Iris pigment epithelial cell (primary cell): ENCODE data around the gene GPR171.

Source experiments
- DNase-seq: peaks from one replicate; pipeline ENCODE4 v3.0.0-alpha.2; 2011; ENCODE audit warnings: low read depth

Gene GPR171

DNA sequence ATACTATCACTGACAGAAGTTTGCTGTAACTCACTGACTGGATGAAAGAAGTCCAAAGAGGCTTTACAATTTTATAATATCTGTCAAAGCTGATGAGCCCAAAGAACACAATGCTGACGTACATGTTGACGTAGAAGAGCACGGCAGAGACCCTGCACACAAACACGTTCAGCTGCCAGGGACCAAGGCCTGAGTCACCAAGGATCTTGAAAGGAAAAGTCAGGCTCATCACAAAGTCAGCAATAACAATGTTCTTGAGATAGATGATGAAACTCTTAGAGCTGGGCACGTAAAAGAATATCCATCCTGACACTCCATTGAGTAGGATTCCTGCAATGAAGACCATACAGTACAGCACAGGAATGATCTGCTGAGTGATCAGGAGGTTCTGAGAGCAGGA lies 10.9 kb upstream of the GPR171 start:
- DNase-seq, result peak; percentile 91

DNA sequence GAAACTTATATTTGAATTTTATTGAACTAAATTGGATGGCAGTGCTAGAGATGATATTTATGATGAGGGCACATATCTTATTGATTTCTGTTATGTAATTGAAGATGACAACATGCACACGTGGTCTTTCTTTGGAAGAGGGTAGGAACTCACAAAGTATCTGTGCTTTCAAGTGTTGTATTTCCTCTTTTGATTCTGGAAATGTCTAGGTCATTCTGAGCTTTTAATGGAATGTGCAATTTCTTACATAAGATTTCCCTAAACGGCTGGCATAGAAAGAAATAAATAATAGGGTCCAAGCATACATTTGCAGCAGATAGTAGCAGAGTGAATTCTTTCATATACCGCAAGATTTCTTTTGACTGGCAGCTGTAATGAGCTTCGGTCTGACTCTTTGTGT lies 10.1 kb upstream of the GPR171 start:
- DNase-seq, result no peak

DNA sequence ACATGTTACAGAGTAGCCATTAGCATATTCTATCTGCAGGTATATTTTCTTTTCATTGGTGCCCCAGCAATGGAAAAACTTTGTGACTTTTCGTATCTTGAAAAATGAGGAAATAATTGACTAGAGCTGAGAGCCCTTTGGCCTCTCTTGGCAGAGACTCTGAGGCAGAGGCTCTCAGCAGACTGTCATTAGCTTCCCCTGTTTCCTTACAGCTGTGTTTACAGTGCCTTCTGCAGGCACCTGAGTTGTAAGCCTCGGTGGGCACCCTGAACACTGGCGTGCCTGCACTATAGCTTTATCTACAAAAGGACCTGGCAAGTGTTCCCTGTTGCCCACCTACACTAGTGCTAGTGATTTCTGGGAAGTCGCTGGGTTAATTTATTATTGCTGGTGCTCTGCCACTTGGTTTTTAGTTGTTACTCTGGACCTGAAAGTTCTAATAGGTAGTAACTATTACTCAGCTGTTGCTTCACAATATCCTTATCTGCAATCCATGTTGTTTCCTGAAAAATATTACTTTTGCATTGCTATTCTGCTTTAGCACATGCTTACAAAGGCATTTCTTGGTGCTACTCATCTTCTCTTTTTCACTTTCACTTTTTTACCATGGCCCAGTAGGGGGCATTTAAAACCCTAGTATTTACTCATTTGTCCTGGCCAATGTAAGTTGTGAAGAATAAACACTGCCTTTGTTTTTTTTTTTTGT lies 7.8 kb upstream of the GPR171 start:
- DNase-seq, result peak; percentile 53

DNA sequence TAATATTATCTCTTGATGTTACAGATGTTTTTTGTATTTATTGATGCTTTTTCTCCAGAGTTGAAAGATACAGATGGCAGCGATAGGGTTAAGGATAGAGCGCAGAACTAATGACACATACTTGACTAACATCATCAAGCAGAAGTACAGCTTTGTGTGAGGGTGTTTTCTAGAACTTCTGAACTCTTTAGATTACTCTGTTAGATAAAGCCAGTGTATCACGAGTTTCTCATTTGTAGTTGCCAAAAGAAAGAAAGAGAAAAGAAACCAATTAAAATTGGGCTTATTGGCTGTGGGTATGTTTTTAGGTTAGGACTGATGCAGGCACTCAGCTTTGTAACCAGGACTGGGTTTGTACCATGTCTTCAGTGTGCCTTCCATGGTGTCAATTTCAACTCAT lies 6.6 kb upstream of the GPR171 start:
- DNase-seq, result no peak

DNA sequence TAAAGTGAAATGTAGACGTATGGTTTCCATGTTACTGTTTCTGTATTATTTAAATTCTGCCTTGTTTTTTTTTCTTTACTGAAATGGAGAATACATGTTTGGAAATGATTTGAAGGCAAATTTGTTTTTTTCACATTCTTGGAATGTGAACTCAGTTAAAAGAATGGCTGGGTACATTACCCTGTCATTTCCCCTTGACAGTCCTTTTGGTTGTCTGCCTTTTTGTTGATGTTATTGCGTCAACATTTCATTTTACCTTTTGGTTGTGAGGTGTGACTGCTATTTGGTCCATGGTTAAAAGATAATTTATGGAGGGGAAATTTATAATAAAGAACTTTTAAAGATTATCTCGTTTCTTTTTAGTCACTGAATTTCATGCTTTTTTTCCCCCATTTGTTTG lies 3.2 kb upstream of the GPR171 start:
- DNase-seq, result no peak

DNA sequence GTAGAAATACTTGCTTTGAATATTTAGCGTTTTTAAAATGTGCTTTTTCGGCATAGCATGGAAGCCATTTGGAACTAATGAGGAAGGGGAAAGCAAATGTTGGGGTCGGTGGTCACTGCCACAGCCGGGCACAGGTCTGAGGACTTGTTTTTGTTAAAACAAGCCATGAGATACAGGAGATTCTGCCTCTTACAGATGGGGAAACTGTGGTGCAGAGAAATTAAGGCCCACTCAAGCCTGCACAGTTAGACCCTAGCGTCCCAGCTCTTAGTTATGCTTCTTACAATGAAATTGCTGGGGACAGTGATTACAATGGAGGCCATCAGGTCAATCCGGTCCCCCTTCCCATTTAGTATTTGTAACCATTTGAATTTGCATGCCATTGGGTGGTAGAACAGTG lies 2.5 kb upstream of the GPR171 start:
- DNase-seq, result no peak

DNA sequence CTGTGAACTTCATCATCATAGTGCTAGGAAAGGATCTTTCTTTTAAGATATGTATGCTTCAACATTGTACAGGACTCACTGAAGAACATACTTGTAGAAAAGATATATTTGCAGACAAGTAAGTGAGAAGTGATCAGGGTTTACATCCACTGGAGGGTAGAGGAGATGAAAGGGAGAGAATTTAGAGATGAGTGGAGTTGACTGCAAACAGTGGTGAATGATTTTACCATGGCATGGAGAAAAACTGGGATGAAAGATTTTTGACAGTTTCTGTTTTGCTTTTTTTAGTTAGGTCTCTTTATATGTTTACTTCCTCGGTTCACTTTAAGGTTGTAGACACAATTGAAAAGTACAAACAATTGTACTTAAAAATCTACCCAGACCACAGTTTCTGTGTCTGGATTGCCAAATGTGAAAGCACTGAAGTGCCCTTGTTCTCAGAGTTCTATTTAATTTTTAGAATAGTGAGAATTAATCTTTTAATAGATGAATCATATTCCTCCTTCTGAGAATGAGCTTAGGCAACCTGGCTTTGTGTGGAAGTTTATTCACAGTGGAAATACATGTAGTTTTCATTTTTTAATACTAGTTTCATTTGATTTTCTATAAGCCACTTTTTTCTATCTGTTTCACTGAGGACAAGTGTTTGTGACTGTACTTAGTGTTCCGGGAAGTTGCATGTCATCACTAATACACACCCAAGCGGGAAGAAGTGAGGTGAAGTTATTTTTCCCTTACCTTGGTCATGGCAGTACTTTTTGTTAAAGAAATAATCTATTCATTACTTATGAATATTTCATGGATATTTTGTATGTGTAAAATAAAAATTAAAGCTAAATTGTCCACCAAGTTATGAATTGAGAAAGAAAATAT lies 1.8 kb upstream of the GPR171 start:
- DNase-seq, result no peak

DNA sequence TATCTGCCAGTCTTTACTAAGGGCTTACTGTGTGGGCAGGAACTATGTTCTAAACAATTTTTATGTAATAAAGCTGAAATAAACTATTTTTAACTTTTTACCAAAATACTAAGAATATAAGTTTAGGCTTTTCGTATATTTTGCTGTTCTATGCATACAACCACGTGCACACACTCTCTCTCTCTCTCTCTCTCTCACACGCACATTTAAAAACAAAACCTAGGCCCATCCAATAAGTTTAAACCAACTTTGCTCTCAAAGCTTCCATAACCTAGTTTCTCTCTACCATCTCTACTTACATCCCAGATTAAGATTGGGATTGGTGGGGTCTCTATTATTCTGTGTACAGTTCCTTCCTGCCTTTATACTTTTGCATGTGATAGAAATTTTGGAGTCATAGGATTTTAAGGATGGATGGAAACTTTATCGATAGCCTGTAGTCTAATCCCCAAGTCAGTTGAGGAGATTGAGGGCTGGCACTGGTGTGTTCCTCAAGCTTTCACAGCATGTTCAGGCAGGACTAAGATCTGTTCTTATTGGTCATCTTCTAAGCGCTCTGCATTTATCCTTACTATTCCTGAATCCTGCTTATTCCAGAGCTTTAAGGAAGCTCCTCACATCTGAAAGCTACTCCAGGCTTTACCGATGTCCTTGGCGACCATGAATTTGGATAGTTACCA lies 1.8 kb downstream of the GPR171 start:
- DNase-seq, result no peak

DNA sequence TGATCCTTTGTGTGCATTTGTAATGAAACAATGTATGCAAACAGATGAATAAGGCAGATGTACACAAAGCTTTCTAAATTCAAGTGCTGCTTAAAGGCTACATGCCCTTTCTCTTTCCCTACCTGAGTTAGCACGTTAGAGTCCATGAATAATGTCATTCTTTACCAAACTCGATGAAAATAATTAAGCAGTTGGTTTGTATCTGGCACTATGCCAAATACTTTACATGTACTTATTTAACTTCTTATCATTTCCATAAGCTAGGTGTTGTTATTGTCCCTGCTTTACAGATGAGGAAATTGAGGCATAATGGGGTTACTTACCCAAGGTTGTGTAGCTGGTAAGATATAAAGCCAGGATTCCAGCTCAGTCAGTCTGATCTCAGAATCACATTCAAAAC lies 2.4 kb downstream of the GPR171 start:
- no peak for DNase-seq

DNA sequence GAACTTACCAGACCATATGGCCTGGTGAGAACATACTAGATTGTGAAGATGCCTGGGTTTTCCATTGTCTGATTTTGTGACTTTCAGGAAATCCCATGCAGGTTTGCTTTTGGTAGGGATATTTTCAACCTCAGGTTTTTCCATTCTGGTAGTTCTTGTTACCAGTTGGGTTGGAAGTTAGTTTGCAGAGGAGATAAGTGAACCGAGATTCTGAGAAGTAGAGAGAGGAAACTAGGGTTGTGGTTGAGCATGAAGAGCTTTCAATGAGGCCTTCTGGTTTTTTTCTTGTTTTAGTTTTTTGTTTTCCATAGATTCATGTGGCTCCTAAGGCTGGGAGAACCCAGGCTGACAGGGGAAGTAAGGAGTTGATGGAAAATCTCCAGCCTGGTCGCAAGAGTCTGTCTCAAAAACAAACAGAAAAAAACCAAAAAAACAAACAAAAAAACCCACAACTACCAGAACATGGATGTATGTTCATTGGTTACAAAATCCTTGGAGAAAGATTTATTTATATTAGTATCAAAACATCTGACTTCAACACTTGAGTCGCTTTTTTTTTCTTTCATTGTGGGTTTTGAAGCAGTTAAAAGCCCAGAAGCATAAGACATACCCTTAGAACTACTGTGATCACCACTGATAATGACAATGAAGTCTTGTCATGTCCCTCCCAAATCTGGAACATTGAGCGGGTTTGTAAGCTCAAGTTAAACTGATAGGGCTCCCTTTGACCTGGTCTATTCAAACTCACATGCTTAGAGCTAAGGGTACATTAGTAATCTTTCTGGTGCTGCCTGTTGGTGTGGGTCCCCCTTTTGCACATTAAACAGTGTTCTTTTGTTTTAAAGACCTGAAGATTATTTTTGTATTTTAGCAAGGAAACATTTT lies 3.2 kb downstream of the GPR171 start:
- DNase-seq, result no peak

DNA sequence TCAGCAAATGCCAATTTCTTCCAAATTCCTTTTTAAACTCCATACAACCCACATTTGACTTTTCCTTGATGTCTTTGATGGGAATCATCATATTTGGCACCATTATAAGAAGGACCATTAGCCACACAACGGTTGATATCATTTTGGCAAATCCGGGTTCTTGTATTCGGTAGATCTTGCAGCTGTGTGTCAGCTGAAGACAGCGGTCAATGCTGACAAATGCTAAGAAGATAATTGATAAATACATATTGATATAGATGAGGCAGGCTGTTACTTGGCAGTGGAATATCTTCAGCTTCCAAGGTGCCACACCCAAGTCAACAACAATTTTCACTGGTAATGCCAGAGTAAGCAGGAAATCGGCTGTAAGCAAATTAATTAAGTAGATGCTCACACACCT lies 4.2 kb downstream of the GPR171 start:
- DNase-seq, result no peak

DNA sequence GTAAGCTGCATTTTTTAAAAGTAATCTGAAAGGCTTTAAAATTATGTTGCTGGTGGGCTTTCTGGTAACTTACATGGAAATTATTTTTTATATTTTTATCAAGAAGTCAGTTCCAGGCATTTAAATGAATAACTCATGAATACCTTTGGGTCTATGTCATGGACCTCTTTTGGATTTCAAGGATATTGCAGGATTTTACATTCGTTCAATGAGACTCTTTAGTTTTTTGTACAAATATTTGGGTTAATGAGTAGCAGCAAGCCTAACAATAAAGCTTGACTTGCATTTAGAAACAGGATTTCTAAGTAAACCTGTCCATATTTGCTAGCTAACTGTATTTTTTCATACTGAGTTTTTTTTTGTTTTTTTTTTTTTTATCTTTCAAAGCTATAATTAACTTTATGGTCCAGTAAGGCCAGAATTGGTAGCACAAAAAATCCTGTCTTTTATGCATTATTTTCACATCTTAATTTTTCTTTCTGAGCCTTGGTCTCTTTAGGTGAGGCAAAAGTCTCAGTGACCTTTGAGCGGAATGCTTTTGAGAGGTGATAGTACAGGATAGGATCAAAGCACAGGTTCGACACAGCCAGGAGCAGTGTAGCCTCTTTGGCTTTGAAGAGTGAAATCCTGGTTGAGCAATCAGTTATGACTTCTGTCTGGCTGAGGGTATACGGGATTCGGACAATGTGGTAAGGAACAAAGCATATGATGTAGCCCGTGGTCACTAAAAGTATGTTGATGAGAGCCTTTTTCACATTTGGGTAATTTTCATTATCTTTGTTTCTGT lies 4.8 kb downstream of the GPR171 start:
- DNase-seq, result peak; percentile 28

DNA sequence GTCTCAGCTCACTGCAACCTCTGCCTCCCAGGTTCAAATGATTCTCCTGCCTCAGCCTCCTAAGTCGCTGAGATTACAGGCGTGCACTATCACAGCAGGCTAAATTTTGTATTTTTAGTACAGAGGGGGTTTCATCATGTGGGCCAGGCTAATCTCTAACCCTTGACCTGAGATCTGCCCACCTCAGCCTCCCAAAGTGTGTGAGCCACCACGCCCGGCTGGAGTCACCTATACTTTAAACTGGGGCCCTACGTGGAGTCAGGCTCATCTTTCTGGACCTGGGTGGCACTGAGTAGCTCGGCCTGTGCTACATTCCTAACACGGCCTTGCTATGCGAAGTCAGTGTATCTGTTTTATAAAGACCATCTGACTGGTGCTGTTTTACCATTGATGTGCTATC lies 5.8 kb downstream of the GPR171 start:
- DNase-seq, result no peak

DNA sequence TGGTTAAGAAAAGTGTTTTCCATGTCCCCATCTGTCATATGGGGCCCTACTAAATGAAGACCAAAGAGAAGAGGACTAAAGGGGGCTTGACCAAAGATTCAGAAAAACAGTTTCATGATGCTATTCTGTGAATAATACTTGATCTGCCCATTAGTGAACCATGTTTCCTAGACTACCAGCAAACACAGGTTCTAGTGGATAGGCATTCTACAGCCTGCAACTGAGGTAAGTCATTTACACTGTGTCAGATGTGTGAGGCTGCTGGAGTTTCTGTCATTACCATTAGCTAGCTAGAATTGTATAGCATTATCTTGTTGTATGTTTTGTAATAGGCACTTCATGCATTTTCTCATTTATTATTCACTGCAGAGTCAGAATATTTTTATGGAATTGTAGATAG lies 6.6 kb downstream of the GPR171 start:
- DNase-seq, result no peak

DNA sequence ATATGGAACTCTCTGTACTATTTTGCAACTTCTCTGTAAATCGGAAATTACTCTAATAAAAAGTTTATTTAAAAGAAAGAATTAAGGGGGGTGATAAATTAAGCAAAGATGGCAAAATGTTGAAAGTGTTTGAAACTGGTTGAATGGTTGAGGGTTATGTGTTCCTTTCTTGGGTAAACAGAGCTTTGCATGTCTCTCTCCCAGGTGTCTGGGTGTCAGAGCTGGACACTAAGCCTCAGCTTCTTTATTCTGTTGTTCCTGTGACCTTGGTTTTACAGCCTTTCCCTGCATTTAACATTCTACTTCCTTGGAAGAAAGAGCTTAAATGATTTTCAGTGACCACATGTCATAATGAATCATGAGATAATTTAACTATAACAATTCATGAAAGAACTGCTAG lies 7.2 kb downstream of the GPR171 start:
- DNase-seq, result no peak

DNA sequence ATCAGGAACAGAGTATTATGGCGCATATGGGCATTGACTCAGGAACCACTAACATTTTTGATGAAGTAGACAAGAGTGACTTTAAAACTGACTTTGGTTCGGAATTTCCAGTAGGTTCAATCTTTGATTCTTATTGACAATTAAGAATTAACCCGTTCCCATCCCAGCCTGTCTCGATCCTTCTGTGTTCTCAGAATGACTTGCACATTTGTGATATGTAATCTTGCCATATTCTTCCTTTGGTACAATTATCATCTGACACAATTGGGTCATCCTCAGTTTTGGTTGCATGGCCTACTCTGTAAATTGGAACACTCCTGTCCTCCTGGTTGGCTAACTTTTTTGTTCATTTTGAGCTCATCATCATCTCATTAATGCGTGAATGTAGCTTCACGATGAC lies 10.5 kb downstream of the GPR171 start:
- DNase-seq, result no peak

DNA sequence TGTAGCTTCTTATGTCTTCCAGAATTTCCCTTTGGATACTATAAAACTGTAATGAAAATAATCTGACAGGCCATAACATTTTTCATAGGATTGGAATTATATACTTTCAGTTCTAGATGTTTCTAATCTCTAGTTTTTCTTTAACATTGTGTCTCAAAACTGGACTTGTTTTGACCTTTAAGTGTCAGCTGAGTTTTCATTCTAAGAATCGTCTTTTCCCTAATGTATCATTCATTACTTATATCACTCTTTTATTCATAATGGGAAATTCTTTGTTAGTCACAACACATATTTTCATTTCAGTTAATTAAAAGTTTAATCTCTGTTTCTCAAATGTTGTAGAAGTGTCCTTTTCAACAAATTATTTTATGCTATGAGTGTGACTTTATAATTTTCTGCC lies 11.9 kb downstream of the GPR171 start:
- DNase-seq, result no peak

DNA sequence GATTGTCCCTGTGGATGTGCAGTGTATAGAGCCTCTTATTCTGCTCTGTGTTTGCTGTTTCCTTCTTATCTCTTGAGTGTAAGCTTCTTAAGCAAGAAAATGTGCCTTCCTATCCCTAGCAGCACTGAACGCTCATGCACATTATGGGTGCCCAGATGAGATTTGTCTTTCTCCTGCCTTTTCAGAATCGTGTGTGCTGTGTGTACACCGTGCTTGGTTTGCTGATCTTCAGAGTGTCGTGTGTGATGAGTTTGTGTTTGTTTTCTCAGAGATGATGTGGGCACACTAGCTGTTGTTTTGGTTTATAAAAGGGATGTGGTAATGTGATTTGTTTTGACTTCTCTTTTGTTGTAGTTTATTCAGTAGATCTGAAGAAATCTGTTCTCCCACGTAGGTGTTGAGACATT lies 19.7 kb downstream of the GPR171 start:
- DNase-seq, result peak; percentile 12

DNA sequence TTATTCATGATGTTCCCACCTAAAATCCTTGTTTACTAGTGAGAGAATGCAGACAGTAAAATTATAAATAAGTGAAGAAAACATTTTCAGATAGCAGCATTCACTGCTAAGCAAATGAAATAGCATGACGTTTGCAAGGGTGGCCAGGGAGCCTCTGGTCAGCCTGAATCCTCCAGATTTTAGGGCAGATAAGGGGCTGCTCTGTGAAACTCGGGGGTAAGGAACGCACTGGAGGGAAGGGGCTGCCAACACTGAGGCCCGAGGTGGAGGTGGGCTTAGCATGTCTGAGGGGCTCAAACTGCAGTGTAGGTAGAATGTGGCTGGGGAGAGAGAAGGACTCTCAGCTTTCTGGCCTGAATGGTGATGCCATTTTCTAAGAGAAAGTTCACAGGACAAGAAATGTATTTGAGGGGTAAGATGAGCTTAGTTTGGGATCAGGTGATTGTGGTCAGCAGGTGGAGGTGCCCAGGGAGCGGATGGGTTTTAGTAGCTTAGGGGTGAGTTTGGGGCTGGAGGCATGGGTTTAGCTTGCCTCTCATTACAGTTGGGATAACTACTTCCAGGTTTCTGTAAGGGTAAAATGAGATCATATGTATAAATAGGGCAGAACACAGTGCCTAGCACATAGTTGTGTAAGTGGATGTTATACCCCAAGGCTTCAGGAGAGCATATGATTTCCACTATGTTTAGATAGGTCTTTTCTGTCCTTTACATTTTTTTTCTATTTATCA lies 20.5 kb downstream of the GPR171 start:
- no peak for DNase-seq

DNA sequence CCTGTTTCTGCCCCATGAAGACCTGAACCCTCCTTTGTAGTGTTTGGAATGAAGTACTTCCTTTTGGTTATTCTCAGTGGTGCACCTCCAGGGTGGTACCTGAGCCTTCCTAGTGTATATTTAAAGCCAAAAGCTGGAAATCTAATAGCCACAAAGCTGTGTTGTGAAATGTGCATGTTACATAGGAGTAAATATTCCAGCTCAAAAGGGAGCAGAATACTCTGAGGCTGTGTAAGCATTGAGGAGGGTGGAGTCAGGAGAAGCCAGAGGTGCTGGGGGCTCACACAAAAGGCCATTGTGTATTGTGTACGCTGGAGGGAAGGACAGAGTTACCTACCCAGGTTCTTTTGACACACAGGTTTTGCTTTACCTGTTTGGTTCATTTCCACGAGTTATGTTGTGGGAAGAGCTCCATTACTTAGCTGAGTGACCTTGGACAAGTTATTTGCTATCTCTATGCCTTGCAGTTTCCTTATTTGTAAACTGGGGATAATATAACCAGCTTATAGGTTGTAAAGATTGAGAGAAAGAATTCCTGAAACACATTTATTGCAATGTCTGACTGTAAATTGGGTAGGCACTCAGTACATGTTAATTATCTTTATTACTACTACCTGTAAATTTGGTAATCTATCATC lies 24.7 kb downstream of the GPR171 start:
- no peak for DNase-seq
